T1000 (cell line): ENCODE results near the gene FKBP9.
"Not testable (repeated sequence)": the region's sequence is repeated elsewhere in the genome, so short reads cannot be mapped to it uniquely, and the experiment has no call there.

Source experiments
- DNase-seq: peaks from one replicate; lab custom pipeline; 2025; ENCODE audit warnings: mixed read lengths; lab: John Stamatoyannopoulos, UW

FKBP9 gene

DNA sequence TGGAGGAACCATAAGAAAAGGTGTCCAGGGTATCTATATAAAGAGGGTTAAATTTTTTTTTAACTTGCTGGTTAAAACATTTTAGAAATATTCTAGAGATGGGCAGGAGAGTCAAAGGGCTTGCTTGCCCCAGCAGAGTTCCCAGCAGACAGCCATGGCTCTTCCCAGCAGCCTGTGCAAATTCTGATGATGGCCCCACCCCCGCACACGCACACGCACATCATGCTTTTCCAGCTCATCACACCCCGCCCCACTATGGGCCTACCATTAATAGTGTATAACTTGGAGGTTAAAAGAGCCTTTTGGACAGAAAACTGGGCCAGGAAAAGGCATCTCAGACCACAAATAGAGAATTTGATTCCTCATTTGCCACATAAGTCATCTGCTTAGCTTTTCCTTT, 48.5 kb downstream of the FKBP9 start:
- not testable (repeated sequence) for DNase-seq

DNA sequence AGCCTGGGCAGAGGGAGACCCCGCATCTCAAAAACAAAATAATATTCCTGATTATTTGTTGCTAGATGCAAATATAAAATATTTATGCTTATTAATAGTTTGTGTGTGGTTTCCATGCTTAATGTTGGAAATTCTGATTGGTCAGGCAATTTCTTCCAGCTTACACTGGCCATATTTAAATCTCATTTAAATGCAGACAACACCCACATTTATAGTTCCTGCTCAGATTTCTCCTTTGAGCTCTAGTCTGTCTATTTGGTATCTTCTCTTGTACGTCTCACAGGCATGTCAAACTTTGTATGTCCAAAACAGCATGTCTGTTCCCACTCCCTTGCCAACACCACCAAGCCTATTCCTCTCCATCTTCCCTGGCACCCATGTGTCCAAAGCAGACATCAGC, 52.5 kb downstream of the FKBP9 start:
- DNase-seq = no peak

DNA sequence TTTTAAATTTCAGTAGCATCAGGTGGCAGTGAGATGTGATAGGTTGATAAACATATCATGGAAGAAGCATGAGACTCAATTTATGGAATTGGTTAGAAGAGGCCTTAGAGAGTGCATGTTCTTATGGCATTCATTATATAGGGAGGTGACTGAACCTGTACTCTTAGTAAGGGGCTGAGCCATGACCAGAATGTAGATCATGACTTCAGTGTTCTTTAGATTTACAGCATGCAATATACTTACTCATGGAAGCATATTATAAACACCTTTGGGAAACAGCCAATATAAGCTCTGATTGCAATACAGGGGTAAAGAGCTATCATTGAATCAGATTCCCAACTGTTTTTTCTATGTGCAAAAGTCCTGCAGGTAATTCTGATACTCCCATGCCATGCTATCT, 55.1 kb downstream of the FKBP9 start:
- DNase-seq = no peak

DNA sequence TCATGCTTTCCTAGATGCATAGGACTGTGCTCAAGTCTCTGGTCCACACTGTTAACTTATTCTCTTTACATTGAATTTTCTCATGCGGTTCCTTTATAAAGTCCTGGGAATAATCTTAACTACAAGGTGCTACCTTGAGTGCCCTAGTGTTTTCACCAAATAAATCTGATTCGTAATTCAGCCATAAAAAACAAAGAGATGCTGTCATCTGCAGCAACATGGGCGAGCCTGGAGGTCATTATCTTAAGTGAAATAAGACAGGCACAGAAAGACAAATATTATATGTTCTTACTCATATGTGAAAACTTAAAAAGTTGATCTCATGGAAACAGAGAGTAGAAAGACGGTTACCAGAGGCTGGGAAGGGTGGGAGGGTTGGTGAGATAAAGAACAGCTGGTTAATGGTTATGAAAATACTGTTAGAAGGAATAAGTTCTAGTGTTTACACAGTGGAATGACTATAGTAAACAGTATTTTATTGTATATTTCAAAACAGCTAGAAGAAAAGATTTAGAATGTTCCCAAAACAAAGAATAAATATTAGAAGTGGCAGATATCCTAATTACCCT, 67.0 kb downstream of the FKBP9 start:
- no peak for DNase-seq

DNA sequence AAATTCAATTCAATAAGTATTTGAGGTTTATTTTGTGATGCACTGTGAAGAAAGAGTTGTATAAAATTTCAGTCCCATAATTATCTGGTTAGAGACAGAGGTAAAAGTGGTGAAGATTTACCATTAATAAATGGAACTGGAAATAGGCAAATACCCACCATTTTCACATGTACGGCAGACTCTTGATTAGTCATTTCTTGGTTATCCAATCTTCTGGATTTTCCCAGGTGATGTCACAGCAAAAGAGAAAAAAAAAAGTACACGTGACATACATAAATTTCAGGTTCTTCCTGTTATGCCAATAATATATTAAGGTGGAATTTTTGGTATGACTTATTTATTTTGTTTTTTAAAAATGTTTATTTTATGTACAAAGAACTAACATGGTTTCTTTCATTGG, 78.5 kb downstream of the FKBP9 start:
- DNase-seq = no peak

DNA sequence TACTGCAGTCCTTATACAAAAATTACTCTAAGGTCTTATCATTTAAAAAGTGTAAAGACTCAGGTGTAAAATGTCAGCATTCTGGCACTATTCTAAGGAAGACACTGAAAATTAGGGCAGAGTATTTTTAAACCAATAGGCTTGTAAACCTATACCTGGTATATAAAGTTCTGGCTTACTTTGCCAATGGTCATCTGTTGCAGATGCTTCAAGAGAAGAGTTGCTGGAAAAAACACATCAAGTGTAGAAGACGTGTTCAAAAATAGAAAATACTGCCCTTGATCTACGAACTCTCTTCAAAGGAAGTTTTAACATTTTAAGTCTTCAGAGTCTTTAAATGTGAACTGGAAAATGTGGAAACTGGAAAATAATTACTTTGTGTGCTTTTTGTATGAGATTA, 81.4 kb downstream of the FKBP9 start:
- DNase-seq = no peak

DNA sequence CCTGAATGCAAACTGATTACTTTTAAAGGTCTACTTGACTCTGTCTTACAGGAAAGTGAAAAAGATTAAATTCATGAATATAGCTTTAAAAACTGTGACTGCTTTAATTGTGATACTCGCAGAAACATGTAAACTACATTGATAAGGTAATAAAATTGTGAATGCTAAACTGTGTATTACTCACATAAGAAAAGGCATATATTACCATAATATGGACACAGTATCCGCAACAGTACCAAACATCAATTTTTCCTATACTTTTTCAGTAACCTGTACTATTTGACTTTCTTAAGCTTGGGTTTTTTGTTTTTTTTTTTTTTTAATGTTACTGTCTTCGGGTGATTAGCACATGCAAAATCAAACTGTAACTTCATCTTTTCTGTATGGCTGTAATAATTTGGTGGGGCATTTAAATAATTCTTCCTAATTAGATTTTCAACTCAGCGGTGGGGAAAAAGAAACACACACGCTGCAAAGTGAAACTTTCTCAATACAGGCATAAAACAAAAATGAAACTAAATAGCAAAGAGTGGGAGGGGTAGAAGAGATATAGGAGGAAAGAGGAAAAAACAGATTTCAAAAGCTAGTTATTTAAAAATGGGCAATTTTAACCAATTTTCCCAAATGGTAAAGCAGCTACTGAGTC, 82.1 kb downstream of the FKBP9 start:
- no peak for DNase-seq

DNA sequence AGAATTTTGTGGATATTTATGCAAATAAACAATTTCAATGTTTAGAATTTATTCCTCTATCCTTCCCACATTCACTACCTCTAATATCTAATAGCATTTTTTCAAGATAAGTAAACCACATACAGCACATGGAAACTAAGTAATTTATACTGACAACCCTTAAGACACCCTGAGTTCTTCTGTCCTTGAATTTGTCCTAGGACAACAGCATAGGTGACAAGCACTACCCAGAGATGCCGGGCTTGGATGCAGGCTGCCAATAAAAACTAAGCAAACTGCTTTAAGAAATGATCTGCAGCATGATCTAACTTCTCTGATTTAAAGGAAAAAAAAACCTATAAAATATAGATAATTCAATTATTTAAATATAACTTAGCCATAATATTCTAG, 82.7 kb downstream of the FKBP9 start:
- DNase-seq = no peak

DNA sequence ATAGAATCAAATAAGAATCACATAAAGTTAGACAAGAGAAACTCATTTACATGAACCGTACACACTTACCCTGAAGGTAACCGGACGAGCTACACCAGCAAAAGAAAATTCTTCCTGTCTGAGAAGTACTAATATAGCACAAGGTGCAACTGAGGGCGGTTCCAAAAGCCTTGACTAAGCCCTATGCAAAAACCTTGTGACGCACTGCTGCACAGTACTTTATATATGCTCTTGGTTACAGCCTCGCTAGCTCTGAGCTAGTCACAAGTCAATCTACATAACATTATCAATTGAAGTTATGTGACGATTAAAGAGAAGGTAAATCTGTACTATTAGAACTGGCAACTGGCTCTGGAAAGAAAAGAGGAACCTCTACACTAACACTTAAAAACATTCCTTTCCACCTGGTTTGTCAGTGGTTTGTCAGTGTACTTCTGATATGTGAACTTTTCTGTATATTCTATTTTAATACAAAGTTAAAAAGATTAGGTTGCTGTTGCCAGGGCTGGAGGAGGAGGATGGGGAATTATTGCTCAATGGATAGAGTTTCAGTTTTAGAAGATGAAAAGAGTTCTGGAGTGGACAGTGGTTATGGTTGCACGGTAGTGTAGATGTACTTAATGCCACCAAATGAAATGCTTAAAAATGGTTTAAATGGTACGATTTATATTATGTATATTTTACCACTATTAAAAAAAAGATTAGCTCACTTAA, 83.7 kb downstream of the FKBP9 start:
- DNase-seq = no peak

DNA sequence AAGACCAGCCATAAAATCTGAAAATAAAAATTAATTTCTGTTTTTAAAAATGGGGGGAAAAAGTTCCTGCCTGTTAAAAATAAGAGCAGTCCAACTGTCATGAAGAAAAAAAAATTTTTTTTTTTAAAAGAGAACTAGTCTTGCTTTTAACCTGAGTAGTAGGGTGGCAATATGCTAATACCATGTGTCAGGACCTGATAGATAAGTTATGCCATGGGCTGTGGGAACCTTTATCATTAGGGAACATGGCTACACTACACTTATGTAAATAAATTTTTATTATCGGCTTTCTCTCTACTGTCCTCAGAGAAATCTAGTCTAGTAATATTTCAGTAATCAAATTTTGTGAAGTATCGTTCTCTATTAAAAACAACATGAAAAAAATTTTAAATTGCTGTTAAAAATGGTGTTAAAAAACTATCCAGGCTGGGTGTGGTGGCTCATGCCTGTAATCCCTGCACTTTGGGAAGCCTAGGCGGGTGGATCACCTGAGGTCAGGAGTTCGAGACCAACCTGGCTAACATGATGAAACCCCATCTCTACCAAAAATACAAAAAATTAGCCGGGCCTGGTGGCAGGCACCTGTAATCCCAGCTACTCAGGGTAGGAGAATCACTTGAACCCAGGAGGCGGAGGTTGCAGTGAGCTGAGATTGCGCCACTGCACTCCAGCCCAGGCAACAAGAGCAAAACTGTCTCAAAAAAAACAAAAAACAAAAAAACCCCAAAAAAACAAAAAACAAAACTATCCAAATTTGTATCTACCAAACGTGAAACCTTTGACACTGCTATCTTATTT, 84.6 kb downstream of the FKBP9 start:
- no peak for DNase-seq

DNA sequence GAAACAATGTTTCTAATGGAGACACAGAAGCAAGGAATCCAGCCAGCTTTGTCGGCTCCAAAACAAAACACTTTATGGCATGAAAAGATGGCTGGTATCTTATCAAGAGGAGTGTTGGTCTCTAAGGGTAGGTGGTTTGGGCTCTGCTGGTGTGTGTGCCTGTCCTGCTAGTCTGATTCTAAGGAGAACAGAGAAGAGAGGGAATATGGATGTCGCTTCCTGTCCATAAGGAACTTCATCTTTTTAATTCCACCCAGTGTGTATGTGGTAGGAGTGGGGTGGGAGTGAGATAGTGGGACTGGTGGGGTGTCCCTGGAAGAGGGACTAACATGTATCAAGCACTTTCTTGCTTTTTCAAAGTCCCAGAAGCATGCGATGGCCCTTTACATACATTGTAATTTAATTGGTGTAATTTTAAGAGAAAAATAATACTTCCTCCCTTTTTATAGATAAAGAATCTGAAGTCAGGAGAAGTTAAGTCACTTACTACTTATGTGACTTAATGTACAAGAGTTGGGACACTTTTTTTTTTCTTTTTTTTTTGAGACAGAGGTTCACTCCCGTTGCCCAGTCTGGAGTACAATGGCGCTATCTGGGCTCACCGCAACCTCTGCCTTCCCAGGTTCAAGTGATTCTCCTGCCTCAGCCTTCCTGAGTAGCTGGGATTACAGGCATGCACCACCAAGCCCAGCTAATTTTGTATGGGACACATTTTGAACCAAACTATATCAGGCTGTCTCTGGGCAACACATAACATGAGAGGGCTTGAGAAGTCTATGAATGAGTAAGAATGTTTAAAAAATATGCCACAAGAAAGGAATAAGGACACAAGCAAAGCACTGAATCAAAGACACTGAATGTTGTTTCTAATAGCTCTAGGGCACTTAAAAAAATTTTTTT, 86.5 kb downstream of the FKBP9 start:
- no peak for DNase-seq

DNA sequence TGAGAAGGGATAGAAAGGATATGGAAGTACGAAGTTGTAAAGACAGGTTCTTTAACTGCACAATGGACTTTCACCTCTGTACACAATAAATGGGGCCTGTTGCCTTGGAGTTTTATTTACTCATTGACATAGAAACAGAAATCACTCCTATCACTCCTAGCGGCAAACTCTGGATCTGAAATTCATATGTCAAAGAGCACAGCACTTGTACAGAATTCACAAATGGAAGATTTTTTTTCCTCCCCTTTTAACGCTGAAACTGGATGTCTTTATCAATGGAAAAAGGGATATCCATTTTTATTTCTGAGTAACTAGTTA, 87.1 kb downstream of the FKBP9 start:
- DNase-seq = no peak

DNA sequence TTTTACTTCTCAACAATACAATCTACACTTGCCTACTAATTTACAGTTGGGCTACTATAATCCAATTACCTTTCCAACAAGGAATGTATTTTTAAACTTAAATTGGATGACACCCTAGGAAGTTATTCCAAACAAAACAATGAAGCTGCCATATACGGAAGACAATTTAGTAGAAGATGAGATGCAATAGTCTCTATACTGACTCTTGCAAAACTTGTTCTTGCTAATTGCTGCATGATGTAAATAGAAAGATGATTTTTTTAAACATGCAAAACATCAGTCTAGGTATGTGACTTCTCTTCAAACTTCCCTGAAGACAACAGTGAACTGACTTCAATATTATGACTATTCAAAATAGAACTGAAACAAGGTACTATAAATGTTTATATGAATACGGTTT, 87.7 kb downstream of the FKBP9 start:
- no peak for DNase-seq

DNA sequence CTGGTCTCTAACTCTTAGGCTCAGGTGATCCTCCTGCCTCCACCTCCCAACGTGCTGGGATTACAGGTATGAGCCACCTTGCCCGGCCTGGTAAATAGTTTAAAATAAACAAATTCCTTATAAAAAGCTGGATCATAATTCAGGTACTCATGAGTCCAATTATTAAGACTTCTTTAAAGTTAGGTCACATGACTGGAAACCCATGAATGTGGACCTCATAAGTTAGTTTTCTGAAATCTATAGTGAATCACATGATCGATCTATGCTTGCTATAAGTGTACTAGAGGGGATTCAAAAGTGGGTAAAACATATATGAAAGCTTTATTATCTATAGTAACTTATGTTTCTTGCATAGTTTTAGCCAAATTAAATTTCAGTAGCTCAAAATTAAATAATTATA, 91.0 kb downstream of the FKBP9 start:
- no peak for DNase-seq

DNA sequence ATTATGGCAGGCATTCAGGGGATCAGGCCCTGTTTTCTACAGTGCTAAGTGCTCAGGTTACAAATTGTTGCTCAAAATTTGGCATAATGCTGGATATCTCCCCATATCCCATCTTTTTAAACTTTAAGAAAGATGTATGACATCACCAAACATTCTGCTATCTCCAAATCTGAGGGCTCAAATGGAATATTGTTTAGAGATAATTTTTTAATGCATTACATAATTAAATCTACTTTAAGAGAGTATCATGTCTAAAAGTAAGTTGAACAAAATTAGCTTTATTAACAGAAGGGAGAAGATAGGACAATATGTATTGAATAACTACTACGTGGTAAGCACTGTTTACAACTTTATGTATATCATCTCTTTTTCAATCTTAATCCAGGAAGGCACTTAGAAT, 91.5 kb downstream of the FKBP9 start:
- no peak for DNase-seq

DNA sequence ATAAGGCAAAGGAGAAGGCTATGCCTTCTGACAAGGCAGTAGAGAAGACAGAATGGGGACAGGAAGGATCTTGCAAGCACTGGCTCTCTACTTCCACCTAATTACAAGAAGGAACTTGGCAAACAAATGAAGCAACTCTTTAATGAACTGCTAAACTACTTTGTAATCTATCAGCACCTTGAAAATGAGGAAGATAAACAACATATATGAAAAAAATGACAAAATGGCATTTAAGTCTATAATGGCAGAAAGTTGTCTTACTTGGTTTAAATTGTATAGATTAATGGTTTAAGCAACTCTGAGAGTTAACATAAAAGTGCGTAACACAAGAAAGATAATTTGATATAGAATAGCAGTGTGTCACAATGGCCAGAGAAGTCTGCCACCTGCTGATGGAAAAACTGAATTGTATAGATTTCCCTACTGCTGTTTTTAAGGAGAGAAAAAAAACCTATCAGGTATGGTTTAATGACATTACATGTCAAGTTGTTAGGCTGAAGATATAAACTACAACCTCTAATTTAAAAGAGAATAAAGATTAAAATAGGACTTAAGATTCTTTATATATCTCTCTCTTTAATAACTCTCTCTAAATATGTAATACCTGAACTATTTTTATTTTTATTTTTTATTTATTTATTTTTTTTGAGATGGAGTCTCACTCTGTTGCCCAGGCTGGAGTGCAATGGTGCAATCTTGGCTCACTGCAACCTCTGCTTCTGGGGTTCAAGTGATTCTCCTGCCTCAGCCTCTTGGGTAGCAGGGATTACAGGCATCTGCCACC, 93.5 kb downstream of the FKBP9 start:
- no peak for DNase-seq

DNA sequence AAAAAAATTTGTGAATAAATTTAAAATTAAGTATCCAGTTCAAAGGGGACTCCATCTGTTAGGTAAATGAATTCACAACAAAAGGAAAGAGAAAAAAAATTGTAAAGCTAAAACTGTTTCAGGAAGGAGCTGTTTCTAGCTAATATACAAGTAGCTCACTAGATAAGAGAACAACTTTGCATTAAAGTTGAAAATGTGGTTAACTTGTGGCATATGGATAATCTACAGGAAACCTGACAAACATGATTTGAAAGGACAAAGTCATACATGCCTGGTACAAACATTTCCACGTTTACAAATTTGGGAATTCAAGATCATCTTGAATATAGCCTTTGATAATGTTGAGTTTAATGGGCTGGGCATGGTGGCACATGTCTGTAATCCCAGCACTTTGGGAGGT, 96.5 kb downstream of the FKBP9 start:
- DNase-seq = no peak

DNA sequence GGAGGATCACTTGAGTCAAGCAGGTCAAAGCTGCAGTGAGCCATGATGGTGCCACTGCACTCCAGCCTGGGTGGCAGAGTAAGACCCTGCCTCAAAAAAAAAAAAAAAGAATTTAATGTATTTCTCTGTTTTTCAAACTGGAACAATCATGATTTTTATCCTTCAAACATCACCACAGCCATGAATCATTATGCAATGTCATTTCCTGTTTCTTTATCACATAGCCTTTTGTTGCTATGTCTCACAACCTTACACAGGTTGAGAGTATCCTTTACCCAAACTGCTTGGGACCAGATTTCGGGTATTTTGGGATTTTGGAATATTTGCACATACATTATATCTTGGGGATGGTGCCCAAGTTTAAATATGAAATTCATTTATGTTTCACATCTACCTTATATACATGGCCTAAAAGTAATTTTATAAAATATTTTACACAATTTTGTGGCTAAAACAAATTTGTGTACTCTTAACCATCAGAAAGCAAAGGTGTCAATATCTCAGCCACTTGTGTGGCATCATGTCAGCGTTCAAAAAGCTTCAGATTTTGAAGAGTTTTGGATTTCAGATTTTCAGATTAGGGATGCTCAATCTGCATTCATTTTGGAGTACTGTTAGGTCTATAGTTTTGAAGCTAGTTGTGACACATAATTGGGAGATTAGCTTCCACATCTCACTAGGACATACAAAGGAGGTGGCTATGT, 97.2 kb downstream of the FKBP9 start:
- no peak for DNase-seq

DNA sequence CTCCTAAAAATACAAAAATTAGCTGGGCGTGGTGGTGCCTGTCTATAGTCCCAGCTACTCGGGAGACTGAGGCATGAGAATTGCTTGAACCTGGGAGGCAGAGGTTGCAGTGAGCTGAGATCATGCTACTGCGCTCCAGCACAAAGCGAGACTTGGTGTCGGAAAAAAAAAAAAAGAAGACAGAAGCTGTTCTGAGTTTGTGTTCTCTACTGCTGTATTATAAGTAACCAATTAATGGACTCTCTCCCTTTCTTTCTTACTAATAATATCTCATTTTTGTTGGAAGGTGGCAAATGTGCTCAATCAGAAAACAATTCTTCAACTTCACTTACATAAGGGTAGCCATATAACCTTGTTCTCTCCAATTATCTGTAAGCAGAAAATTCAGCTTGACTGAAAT, 97.9 kb downstream of the FKBP9 start:
- DNase-seq = no peak
